ENCODE measurements around the gene PNMA6A.
"Not testable (repeated sequence)": the region's sequence is repeated elsewhere in the genome, so short reads cannot be mapped to it uniquely, and the experiment has no call there.

The PNMA6A gene

GRCh38 chrX:153071909-153072583, at the start of gene PNMA6A:
Gene PNMA6A (plus strand): TSS chrX:153072454. CDS start chrX:153073063, 609 bp downstream.
- DNase-seq (ENCODE audit: low spot score) = not testable (repeated sequence)

- DNase-seq (ENCODE audit: low spot score) = not testable (repeated sequence)
Measured at GRCh38 chrX:153026501-153026900, 45.8 kb upstream of the PNMA6A start.

- DNase-seq (ENCODE audit: low spot score) = not testable (repeated sequence)
Measured at GRCh38 chrX:153028487-153028886, 43.8 kb upstream of the PNMA6A start.

- no peak for DNase-seq (ENCODE audit: low spot score)
Measured at GRCh38 chrX:153029162-153029561, 43.1 kb upstream of the PNMA6A start.

GRCh38 chrX:153029875-153030274, 42.4 kb upstream of the PNMA6A start:
- no peak for DNase-seq (ENCODE audit: low spot score)

GRCh38 chrX:153030801-153031200, 41.5 kb upstream of the PNMA6A start:
- DNase-seq (ENCODE audit: low spot score) = no peak

GRCh38 chrX:153032397-153033118, 39.7 kb upstream of the PNMA6A start:
- peak; percentile 53 for DNase-seq (ENCODE audit: low spot score)

GRCh38 chrX:153049093-153049492, 23.2 kb upstream of the PNMA6A start:
- DNase-seq (ENCODE audit: low spot score) = no peak

- no peak for DNase-seq (ENCODE audit: low spot score)
Measured at GRCh38 chrX:153052534-153052933, 19.7 kb upstream of the PNMA6A start.

- no peak for DNase-seq (ENCODE audit: low spot score)
Measured at GRCh38 chrX:153055871-153056749, 16.1 kb upstream of the PNMA6A start, which contains the start of gene PNMA3. Gene PNMA3 (plus strand): TSS chrX:153056470. CDS start chrX:153057056, 586 bp downstream.

- DNase-seq (ENCODE audit: low spot score) = no peak
Measured at GRCh38 chrX:153057281-153057680, 15.0 kb upstream of the PNMA6A start.

- DNase-seq (ENCODE audit: low spot score) = no peak
Measured at GRCh38 chrX:153059191-153060094, 12.8 kb upstream of the PNMA6A start.

GRCh38 chrX:153060095-153060445, 12.2 kb upstream of the PNMA6A start:
- no peak for DNase-seq (ENCODE audit: low spot score)

GRCh38 chrX:153061732-153062131, 10.5 kb upstream of the PNMA6A start:
- DNase-seq (ENCODE audit: low spot score) = no peak

- no peak for DNase-seq (ENCODE audit: low spot score)
Measured at GRCh38 chrX:153063315-153063714, 8.9 kb upstream of the PNMA6A start.

GRCh38 chrX:153064061-153064460, 8.2 kb upstream of the PNMA6A start:
- no peak for DNase-seq (ENCODE audit: low spot score)

GRCh38 chrX:153065389-153065788, 6.9 kb upstream of the PNMA6A start:
- no peak for DNase-seq (ENCODE audit: low spot score)

GRCh38 chrX:153066402-153066801, 5.9 kb upstream of the PNMA6A start:
- DNase-seq (ENCODE audit: low spot score) = not testable (repeated sequence)

- DNase-seq (ENCODE audit: low spot score) = not testable (repeated sequence)
Measured at GRCh38 chrX:153073331-153073730, 1.1 kb downstream of the PNMA6A start.

- no peak for DNase-seq (ENCODE audit: low spot score)
Measured at GRCh38 chrX:153074262-153074899, 2.1 kb downstream of the PNMA6A start.

GRCh38 chrX:153074935-153075334, 2.7 kb downstream of the PNMA6A start:
- DNase-seq (ENCODE audit: low spot score) = no peak
